HCT116 (cell line): Measurements from ENCODE around the gene SLC6A6. TPM values are rescaled to one million over a fixed set of nuclear protein-coding genes. Genes with fewer than 3 reads are reported as not detected.

Source experiments
- ATAC-seq: fragments of 200-7000 bp; cut with Tn5 transposase; 2 replicates; pipeline ENCODE4 v1.9.1; 2020; ENCODE audit warnings: mild to moderate bottlenecking, moderate library complexity
- BruUV-seq: library from RNA; stranded (reverse); fragments of 400-500 nt; replicated peaks from 2 replicates; lab custom pipeline; 2021; lab: Mats Ljungman, UMichigan
- CTCF ChIA-PET: fragments of 300-600 bp; sonication (Branson Sonifier 250); formaldehyde crosslinking; loops from one replicate; lab custom pipeline; 2021; ENCODE audit warnings: antibody characterized with exemption; lab: Charles Lee
- POLR2A ChIA-PET: fragments of 300-600, 350-600 bp; sonication (Branson Sonifier 250); formaldehyde crosslinking; loops from one replicate; lab custom pipeline; 2021; ENCODE audit warnings: antibody characterized with exemption; lab: Charles Lee
- RAD21 ChIA-PET, 2 experiments: fragments of 300-600 bp; sonication (Branson Sonifier 250); formaldehyde crosslinking; loops; one replicate each; lab custom pipeline; 2023; ENCODE audit warnings: low total read pairs in 2 of 2; ENCODE audit not compliant: uncharacterized antibody in 2 of 2, unreplicated experiment in 2 of 2, low non-redundant PET in 1 of 2; lab: Charles Lee
- DNase-seq: peaks from one replicate; pipeline ENCODE4 v3.0.0-alpha.2; 2010; ENCODE audit warnings: low read depth, low spot score
- H2AFZ ChIP-seq: fragments of 200-600 bp; shearing (Covaris generic), sonication (generic); 2 replicates; pipeline ENCODE4 v1.6.1; 2017; ENCODE audit warnings: low read depth, mixed run types, mixed read lengths, antibody characterized with exemption, low read length; ENCODE audit not compliant: poor library complexity, severe bottlenecking
- H3K27ac ChIP-seq: 2 replicates; pipeline ENCODE4 v1.5.1; 2012; ENCODE audit warnings: low read depth, low read length
- H3K27me3 ChIP-seq: fragments of 200-600 bp; sonication (generic); 2 replicates; pipeline ENCODE4 v1.6.1; 2016; ENCODE audit warnings: mixed run types, low read length, mixed read lengths; ENCODE audit not compliant: insufficient read depth
- H3K36me3 ChIP-seq, 2 experiments: fragments of 200-500 bp in 1 of 2; fragments of 200-600 bp in 1 of 2; sonication (Bioruptor generic) in 1 of 2; sonication (generic) in 1 of 2; 2 replicates each; pipeline versions ENCODE4 v1.5.1 to v1.6.1; 2014 to 2016; ENCODE audit warnings: low read length in 2 of 2, inconsistent platforms in 1 of 2, mixed read lengths in 1 of 2, mixed run types in 1 of 2; ENCODE audit not compliant: insufficient read depth in 2 of 2, control insufficient read depth in 1 of 2
- H3K4me1 ChIP-seq, 2 experiments: fragments of 200-600 bp in 1 of 2; sonication (generic) in 1 of 2; 2 replicates each; pipeline versions ENCODE4 v1.5.1 to v1.6.1; 2012 to 2017; ENCODE audit warnings: low read length in 2 of 2, inconsistent platforms in 1 of 2, mild to moderate bottlenecking in 1 of 2, mixed read lengths in 1 of 2, mixed run types in 1 of 2, moderate library complexity in 1 of 2; ENCODE audit not compliant: insufficient read depth in 2 of 2, control insufficient read depth in 1 of 2
- H3K4me2 ChIP-seq: fragments of 200-600 bp; sonication (generic); 2 replicates; pipeline ENCODE4 v1.6.1; 2017; ENCODE audit warnings: mixed run types, low read length, mixed read lengths
- H3K4me3 ChIP-seq, 2 experiments: fragments of 200-600 bp in 1 of 2; sonication (generic) in 1 of 2; replicated peaks in 1 of 2; 2 replicates each; pipeline ENCODE4 v1.5.1; 2011 to 2016; ENCODE audit warnings: low read length in 2 of 2, control low read depth in 1 of 2, low read depth in 1 of 2, mild to moderate bottlenecking in 1 of 2, mixed read lengths in 1 of 2, mixed run types in 1 of 2
- H3K79me2 ChIP-seq: fragments of 200-600 bp; sonication (generic); 2 replicates; pipeline ENCODE4 v1.6.1; 2017; ENCODE audit warnings: mild to moderate bottlenecking, mixed run types, low read length, moderate library complexity, mixed read lengths; ENCODE audit not compliant: insufficient read depth
- H3K9ac ChIP-seq: fragments of 200-600 bp; sonication (generic); 2 replicates; pipeline ENCODE4 v1.6.1; 2016; ENCODE audit warnings: low read length, mixed read lengths
- H3K9me2 ChIP-seq: fragments of 200-600 bp; sonication (generic), shearing (Covaris generic); 2 replicates; pipeline ENCODE4 v1.6.1; 2017; ENCODE audit warnings: mixed run types, mild to moderate bottlenecking, moderate library complexity; ENCODE audit not compliant: insufficient read depth
- H3K9me3 ChIP-seq, 2 experiments: fragments of 200-500 bp in 1 of 2; fragments of 200-600 bp in 1 of 2; sonication (Bioruptor generic) in 1 of 2; sonication (generic) in 1 of 2; 2 replicates each; pipeline ENCODE4 v1.6.1; 2014 to 2017; ENCODE audit warnings: low read length in 2 of 2, mixed read lengths in 2 of 2, inconsistent platforms in 1 of 2, low read depth in 1 of 2, mild to moderate bottlenecking in 1 of 2, mixed run types in 1 of 2, moderate library complexity in 1 of 2; ENCODE audit not compliant: control insufficient read depth in 1 of 2, insufficient read depth in 1 of 2
- H4K20me1 ChIP-seq: fragments of 200-600 bp; sonication (generic), shearing (Covaris generic); 2 replicates; pipeline ENCODE4 v1.6.1; 2017; ENCODE audit warnings: mixed run types, mild to moderate bottlenecking, moderate library complexity; ENCODE audit not compliant: insufficient read depth
- CBX3 ChIP-seq: IDR thresholded peaks from 2 replicates; pipeline ENCODE4 v1.6.1; 2012; ENCODE audit warnings: low read depth
- CEBPB ChIP-seq: IDR thresholded peaks from 2 replicates; pipeline ENCODE4 v1.6.1; 2012; ENCODE audit warnings: low read depth
- EGR1 ChIP-seq: IDR thresholded peaks from 2 replicates; pipeline ENCODE4 v1.6.1; 2012; ENCODE audit warnings: low read depth
- ELF1 ChIP-seq: IDR thresholded peaks from 2 replicates; pipeline ENCODE4 v1.6.1; 2012; ENCODE audit warnings: low read depth, borderline replicate concordance
- EZH2 ChIP-seq: fragments of 200-600 bp; sonication (generic); IDR thresholded peaks from 2 replicates; pipeline ENCODE4 v1.6.1; 2017; ENCODE audit warnings: antibody characterized with exemption, mixed run types
- EZH2phosphoT487 ChIP-seq: fragments of 200-600 bp; IDR thresholded peaks from 2 replicates; pipeline ENCODE4 v1.6.1; 2018; ENCODE audit warnings: antibody characterized with exemption, borderline replicate concordance
- FOSL1 ChIP-seq: IDR thresholded peaks from 2 replicates; pipeline ENCODE4 v1.6.1; 2012; ENCODE audit warnings: low read depth
- JUND ChIP-seq: IDR thresholded peaks from 2 replicates; pipeline ENCODE4 v1.6.1; 2012
- POLR2A ChIP-seq: IDR thresholded peaks from 2 replicates; pipeline ENCODE4 v1.7.0; 2011; ENCODE audit warnings: borderline replicate concordance; ENCODE audit not compliant: insufficient read depth, insufficient read length; ENCODE audit errors: extremely low read depth
- POLR2AphosphoS5 ChIP-seq: IDR thresholded peaks from 2 replicates; pipeline ENCODE4 v1.6.1; 2011; ENCODE audit warnings: mild to moderate bottlenecking, low read depth, low read length, moderate library complexity
- RAD21 ChIP-seq: IDR thresholded peaks from 2 replicates; pipeline ENCODE4 v1.6.1; 2012; ENCODE audit warnings: low read depth, mild to moderate bottlenecking
- SIN3A ChIP-seq: IDR thresholded peaks from 2 replicates; pipeline ENCODE4 v1.6.1; 2012; ENCODE audit warnings: low read depth
- SRF ChIP-seq: IDR thresholded peaks from 2 replicates; pipeline ENCODE4 v1.6.1; 2012; ENCODE audit warnings: low read depth
- YY1 ChIP-seq: IDR thresholded peaks from 2 replicates; pipeline ENCODE4 v1.6.1; 2011; ENCODE audit warnings: low read length, low read depth, moderate library complexity, mild to moderate bottlenecking; ENCODE audit not compliant: insufficient replicate concordance; ENCODE audit errors: extremely low read depth
- ZFX ChIP-seq: fragments of 450-650 bp; IDR thresholded peaks from 2 replicates; pipeline ENCODE4 v1.6.1; 2017
- ZNF274 ChIP-seq: fragments of 200-500 bp; sonication (Bioruptor generic); IDR thresholded peaks from 2 replicates; pipeline ENCODE4 v1.6.1; 2014; ENCODE audit warnings: mild to moderate bottlenecking, low read depth, low read length, inconsistent platforms
- intact Hi-C: fragments of 100-400 bp; cut with micrococcal nuclease; formaldehyde crosslinking; loops from 2 replicates; pipeline ENCODE4 v1.10.0; 2022
- total RNA-seq: library from RNA; stranded (reverse); gene quantifications from one replicate; pipeline ENCODE4 v1.2.1, GENCODE V29; 2021; ENCODE audit not compliant: unreplicated experiment
- TF ChIP-seq, protein P1 (sequence below): IDR thresholded peaks from 2 replicates; pipeline ENCODE4 v1.6.1; 2012
- TF ChIP-seq, protein P2 (sequence below): IDR thresholded peaks from 2 replicates; pipeline ENCODE4 v1.6.1; 2011; ENCODE audit warnings: mild to moderate bottlenecking, low read length, moderate library complexity; ENCODE audit not compliant: insufficient replicate concordance; ENCODE audit errors: extremely low read depth
- TF ChIP-seq, protein P3 (sequence below), 3 experiments: fragments of 200-600 bp in 1 of 3; sonication (generic) in 1 of 3; IDR thresholded peaks in 2 of 3; conservative IDR thresholded peaks in 1 of 3; 2 replicates each; pipeline ENCODE4 v1.5.1; 2012 to 2017; ENCODE audit warnings: low read depth in 2 of 3, low read length in 2 of 3, antibody characterized with exemption in 1 of 3, borderline replicate concordance in 1 of 3, control low read depth in 1 of 3, mild to moderate bottlenecking in 1 of 3, mixed read lengths in 1 of 3, mixed run types in 1 of 3, moderate library complexity in 1 of 3; ENCODE audit not compliant: insufficient read depth in 1 of 3

SLC6A6 gene
- total RNA-seq, 1 experiment from 2014 or later, result 36.3 TPM

DNA sequence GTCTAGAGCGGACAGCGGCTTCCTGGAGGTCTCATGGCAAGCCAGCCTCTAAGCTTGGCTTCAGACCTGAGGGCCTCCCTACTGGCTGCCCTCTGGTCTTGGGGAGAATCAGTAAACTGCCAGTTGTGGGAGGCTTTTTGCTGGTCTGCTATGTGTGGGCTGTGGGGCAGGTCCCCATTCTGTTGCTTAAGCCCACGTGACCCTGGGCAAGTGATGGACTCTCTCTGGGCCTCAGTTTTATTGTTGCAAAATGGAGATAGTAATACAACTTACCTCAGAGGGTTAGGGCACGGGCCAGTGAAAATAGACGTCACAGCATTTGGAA is 61.7 kb downstream of the SLC6A6 start:
- no peak overlapping the region for H3K27ac ChIP-seq
- no TSS peak for BruUV-seq
- H2AFZ ChIP-seq, result no peak overlapping the region
- RAD21 ChIA-PET, result no interaction called here
- H3K36me3 ChIP-seq, result peaks cover 11 to 22% of the 10 kb centered on the region in 2 experiments; a peak in 3 of 4 replicates
- POLR2A ChIA-PET, result no interaction called here
- H3K9ac ChIP-seq, result no peak overlapping the region
- TF ChIP-seq ZFX (no peak), POLR2A (no peak), JUND (no peak), EZH2phosphoT487 (no peak), SIN3A (no peak), ELF1 (no peak), CBX3 (no peak), FOSL1 (no peak), CEBPB (no peak), POLR2AphosphoS5 (no peak), YY1 (no peak), RAD21 (no peak), SRF (no peak), ZNF274 (no peak), EZH2 (no peak), EGR1 (no peak)
- TF ChIP-seq, protein P1, sequence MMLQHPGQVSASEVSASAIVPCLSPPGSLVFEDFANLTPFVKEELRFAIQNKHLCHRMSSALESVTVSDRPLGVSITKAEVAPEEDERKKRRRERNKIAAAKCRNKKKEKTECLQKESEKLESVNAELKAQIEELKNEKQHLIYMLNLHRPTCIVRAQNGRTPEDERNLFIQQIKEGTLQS, result no peak
- TF ChIP-seq, protein P2, sequence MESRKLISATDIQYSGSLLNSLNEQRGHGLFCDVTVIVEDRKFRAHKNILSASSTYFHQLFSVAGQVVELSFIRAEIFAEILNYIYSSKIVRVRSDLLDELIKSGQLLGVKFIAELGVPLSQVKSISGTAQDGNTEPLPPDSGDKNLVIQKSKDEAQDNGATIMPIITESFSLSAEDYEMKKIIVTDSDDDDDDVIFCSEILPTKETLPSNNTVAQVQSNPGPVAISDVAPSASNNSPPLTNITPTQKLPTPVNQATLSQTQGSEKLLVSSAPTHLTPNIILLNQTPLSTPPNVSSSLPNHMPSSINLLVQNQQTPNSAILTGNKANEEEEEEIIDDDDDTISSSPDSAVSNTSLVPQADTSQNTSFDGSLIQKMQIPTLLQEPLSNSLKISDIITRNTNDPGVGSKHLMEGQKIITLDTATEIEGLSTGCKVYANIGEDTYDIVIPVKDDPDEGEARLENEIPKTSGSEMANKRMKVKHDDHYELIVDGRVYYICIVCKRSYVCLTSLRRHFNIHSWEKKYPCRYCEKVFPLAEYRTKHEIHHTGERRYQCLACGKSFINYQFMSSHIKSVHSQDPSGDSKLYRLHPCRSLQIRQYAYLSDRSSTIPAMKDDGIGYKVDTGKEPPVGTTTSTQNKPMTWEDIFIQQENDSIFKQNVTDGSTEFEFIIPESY, result no peak
- TF ChIP-seq, protein P3, sequence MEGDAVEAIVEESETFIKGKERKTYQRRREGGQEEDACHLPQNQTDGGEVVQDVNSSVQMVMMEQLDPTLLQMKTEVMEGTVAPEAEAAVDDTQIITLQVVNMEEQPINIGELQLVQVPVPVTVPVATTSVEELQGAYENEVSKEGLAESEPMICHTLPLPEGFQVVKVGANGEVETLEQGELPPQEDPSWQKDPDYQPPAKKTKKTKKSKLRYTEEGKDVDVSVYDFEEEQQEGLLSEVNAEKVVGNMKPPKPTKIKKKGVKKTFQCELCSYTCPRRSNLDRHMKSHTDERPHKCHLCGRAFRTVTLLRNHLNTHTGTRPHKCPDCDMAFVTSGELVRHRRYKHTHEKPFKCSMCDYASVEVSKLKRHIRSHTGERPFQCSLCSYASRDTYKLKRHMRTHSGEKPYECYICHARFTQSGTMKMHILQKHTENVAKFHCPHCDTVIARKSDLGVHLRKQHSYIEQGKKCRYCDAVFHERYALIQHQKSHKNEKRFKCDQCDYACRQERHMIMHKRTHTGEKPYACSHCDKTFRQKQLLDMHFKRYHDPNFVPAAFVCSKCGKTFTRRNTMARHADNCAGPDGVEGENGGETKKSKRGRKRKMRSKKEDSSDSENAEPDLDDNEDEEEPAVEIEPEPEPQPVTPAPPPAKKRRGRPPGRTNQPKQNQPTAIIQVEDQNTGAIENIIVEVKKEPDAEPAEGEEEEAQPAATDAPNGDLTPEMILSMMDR (IDR thresholded peaks at IDR 0.05 in 2 of 3, conservative IDR thresholded peaks at IDR 0.05 in 1 of 3; ENCODE audit: borderline replicate concordance in 1 of 3, insufficient read depth in 1 of 3, low read depth in 2 of 3, low read length in 2 of 3), result no peak
- intact Hi-C loops, result no loop called here
- H4K20me1 ChIP-seq, result no peaks in the 10 kb centered on the region
- no peaks in the 10 kb centered on the region for H3K9me2 ChIP-seq
- DNase-seq (no peak), ATAC-seq (no peak)
- H3K4me1 ChIP-seq, result no peaks in the 10 kb centered on the region
- H3K9me3 ChIP-seq, result no peaks in the 10 kb centered on the region
- no peaks in the 10 kb centered on the region for H3K27me3 ChIP-seq
- CTCF ChIA-PET, result no interaction called here
- no peaks in the 10 kb centered on the region for H3K79me2 ChIP-seq
- no peak overlapping the region for H3K4me3 ChIP-seq
- no peak overlapping the region for H3K4me2 ChIP-seq
